ENCODE data around the gene DMRTA1.
"Not testable (repeated sequence)": the region's sequence is repeated elsewhere in the genome, so short reads cannot be mapped to it uniquely, and the experiment has no call there.

DNA sequence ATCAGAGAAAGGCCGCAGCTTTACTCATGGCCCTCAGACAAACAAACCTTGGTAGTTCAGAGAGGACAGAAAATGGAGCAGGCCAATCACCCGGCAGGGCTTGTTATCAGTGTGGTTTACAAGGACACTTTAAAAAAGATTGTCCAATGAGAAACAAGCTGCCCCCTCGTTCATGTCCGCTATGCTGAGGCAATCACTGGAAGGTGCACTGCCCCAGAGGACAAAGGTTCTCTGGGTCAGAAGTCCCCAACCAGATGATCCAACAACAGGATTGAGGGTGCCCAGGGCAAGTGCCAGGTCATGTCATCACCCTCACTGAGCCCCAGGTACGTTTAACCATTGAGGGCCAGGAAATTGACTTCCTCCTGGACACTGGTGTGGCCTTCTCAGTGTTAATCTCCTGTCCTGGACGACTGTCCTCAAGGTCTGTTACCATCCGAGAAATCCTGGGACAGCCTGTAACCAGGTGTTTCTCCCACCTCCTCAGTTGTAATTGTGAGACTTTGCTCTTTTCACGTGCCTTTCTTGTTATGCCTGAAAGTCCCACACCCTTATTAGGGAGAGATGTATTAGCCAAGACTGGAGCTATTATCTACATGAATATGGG lies 9.1 kb upstream of the DMRTA1 start:
- TF ChIP-seq EZH2phosphoT487 (IDR thresholded peaks at IDR 0.05; ENCODE audit: borderline replicate concordance); CTCF (IDR thresholded peaks at IDR 0.05 in 2 of 3, conservative IDR thresholded peaks at IDR 0.05 in 1 of 3; ENCODE audit: borderline replicate concordance in 1 of 3, insufficient read depth in 1 of 3, low read depth in 2 of 3, low read length in 2 of 3); ZNF274 (IDR thresholded peaks at IDR 0.05; ENCODE audit: low read depth, low read length); POLR2A (IDR thresholded peaks at IDR 0.05; ENCODE audit: borderline replicate concordance, extremely low read depth, insufficient read depth, insufficient read length); CBX3 (IDR thresholded peaks at IDR 0.05; ENCODE audit: low read depth); POLR2AphosphoS5 (IDR thresholded peaks at IDR 0.05; ENCODE audit: low read depth, low read length); SRF (IDR thresholded peaks at IDR 0.05; ENCODE audit: low read depth); ZBTB33 (IDR thresholded peaks at IDR 0.05; ENCODE audit: extremely low read depth, insufficient replicate concordance, low read length); TCF7L2 (IDR thresholded peaks at IDR 0.05; ENCODE audit: borderline replicate concordance, extremely low read depth, insufficient read depth, insufficient read length); YY1 (IDR thresholded peaks at IDR 0.05; ENCODE audit: extremely low read depth, insufficient replicate concordance, low read depth, low read length): not testable (repeated sequence)
- TF ChIP-seq, protein P1, sequence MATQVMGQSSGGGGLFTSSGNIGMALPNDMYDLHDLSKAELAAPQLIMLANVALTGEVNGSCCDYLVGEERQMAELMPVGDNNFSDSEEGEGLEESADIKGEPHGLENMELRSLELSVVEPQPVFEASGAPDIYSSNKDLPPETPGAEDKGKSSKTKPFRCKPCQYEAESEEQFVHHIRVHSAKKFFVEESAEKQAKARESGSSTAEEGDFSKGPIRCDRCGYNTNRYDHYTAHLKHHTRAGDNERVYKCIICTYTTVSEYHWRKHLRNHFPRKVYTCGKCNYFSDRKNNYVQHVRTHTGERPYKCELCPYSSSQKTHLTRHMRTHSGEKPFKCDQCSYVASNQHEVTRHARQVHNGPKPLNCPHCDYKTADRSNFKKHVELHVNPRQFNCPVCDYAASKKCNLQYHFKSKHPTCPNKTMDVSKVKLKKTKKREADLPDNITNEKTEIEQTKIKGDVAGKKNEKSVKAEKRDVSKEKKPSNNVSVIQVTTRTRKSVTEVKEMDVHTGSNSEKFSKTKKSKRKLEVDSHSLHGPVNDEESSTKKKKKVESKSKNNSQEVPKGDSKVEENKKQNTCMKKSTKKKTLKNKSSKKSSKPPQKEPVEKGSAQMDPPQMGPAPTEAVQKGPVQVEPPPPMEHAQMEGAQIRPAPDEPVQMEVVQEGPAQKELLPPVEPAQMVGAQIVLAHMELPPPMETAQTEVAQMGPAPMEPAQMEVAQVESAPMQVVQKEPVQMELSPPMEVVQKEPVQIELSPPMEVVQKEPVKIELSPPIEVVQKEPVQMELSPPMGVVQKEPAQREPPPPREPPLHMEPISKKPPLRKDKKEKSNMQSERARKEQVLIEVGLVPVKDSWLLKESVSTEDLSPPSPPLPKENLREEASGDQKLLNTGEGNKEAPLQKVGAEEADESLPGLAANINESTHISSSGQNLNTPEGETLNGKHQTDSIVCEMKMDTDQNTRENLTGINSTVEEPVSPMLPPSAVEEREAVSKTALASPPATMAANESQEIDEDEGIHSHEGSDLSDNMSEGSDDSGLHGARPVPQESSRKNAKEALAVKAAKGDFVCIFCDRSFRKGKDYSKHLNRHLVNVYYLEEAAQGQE (IDR thresholded peaks at IDR 0.05; ENCODE audit: low read depth): not testable (repeated sequence)
- TF ChIP-seq, protein P2, sequence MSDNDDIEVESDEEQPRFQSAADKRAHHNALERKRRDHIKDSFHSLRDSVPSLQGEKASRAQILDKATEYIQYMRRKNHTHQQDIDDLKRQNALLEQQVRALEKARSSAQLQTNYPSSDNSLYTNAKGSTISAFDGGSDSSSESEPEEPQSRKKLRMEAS (IDR thresholded peaks at IDR 0.05): not testable (repeated sequence)

All from HCT116 (cell line).